NOMO-1 (cell line): Measurements from ENCODE around the gene ZIC4.

ENCODE experiments used
- DNase-seq, 2 experiments: peaks; one replicate each; lab custom pipeline; 2025; ENCODE audit not compliant: unreplicated experiment in 2 of 2; lab: John Stamatoyannopoulos, UW

ZIC4 gene

GRCh38 chr3:147406028-147406931 is at the start of gene ZIC4:
Gene ZIC4, minus strand, starts transcription at chr3:147406543. Its CDS starts 3,746 bp downstream, at chr3:147402797.
- no peak for DNase-seq

- DNase-seq: no peak
Observed at GRCh38 chr3:147449669-147450068, 43.3 kb upstream of the ZIC4 start.

GRCh38 chr3:147447224-147447623 is 40.9 kb upstream of the ZIC4 start:
- DNase-seq: no peak

GRCh38 chr3:147431751-147432150 is 25.4 kb upstream of the ZIC4 start:
- DNase-seq: peak; percentile 64 to 91

- no peak for DNase-seq
Observed at GRCh38 chr3:147428754-147429153, 22.4 kb upstream of the ZIC4 start.

GRCh38 chr3:147428326-147428725 is 22.0 kb upstream of the ZIC4 start:
- DNase-seq: no peak

GRCh38 chr3:147427746-147428145 is 21.4 kb upstream of the ZIC4 start:
- DNase-seq: no peak

- DNase-seq: no peak
Observed at GRCh38 chr3:147426931-147427330, 20.6 kb upstream of the ZIC4 start.

GRCh38 chr3:147425388-147425850 is 19.1 kb upstream of the ZIC4 start:
- DNase-seq: no peak

- no peak for DNase-seq
Observed at GRCh38 chr3:147424581-147425387, 18.4 kb upstream of the ZIC4 start.

- DNase-seq: no peak
Observed at GRCh38 chr3:147423798-147424580, 17.6 kb upstream of the ZIC4 start.

- no peak for DNase-seq
Observed at GRCh38 chr3:147423537-147423797, 17.1 kb upstream of the ZIC4 start.

GRCh38 chr3:147422601-147423536 is 16.5 kb upstream of the ZIC4 start:
- no peak for DNase-seq

- no peak for DNase-seq
Observed at GRCh38 chr3:147422196-147422595, 15.9 kb upstream of the ZIC4 start.

- no peak for DNase-seq
Observed at GRCh38 chr3:147421184-147421912, 15.0 kb upstream of the ZIC4 start.

GRCh38 chr3:147420353-147421183 is 14.2 kb upstream of the ZIC4 start:
- DNase-seq: no peak

GRCh38 chr3:147419781-147420224 is 13.5 kb upstream of the ZIC4 start:
- no peak for DNase-seq
